DOHH2 (cell line): ENCODE data around the gene LRRC32.

ENCODE experiments used
- EZH2phosphoT487 ChIP-seq: fragments of 200-600 bp; sonication (generic); IDR thresholded peaks from 2 replicates; pipeline ENCODE4 v1.6.1; 2017; ENCODE audit warnings: borderline replicate concordance, mild to moderate bottlenecking, antibody characterized with exemption, low read length, moderate library complexity, mixed read lengths
- TF ChIP-seq, protein P1 (sequence below): fragments of 200-600 bp; sonication (generic); IDR thresholded peaks from one replicate; pipeline ENCODE4 v1.5.1; 2014; ENCODE audit warnings: antibody characterized with exemption, mild to moderate bottlenecking, low read depth, low read length; ENCODE audit not compliant: poor library complexity, severe bottlenecking

DNA sequence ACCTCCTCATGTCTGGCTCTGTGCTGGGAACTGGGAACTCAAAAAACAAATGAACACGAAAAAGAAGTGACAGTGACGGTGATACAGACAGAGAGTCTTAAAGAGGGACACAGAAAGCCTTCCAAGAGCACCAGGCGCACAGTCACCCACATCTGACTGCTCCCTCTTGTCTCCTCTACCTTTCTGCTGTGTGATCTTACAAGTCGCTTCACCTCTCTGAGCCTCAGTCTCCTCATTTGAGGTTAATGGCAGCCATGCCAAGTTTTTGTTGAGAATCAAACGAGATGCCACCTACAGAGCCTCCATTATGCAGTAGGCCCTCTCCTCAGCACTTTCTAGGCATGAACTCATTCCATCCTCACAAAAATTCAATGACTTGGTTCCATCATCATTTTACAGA, 3.7 kb downstream of the LRRC32 start:
- TF ChIP-seq, protein P1, sequence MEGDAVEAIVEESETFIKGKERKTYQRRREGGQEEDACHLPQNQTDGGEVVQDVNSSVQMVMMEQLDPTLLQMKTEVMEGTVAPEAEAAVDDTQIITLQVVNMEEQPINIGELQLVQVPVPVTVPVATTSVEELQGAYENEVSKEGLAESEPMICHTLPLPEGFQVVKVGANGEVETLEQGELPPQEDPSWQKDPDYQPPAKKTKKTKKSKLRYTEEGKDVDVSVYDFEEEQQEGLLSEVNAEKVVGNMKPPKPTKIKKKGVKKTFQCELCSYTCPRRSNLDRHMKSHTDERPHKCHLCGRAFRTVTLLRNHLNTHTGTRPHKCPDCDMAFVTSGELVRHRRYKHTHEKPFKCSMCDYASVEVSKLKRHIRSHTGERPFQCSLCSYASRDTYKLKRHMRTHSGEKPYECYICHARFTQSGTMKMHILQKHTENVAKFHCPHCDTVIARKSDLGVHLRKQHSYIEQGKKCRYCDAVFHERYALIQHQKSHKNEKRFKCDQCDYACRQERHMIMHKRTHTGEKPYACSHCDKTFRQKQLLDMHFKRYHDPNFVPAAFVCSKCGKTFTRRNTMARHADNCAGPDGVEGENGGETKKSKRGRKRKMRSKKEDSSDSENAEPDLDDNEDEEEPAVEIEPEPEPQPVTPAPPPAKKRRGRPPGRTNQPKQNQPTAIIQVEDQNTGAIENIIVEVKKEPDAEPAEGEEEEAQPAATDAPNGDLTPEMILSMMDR = no peak
- TF ChIP-seq EZH2phosphoT487 = no peak
